Neural cell (in vitro differentiated cells): ENCODE measurements around the gene GFRA1. TPM values are rescaled to one million over a fixed set of nuclear protein-coding genes. Genes with fewer than 3 reads are reported as not detected.
"Not testable (repeated sequence)": the region's sequence is repeated elsewhere in the genome, so short reads cannot be mapped to it uniquely, and the experiment has no call there.

ENCODE experiments used
- H2AFZ ChIP-seq: fragments of 200-600, 300-800 bp; sonication (generic), shearing (Covaris generic); 2 replicates; pipeline ENCODE4 v1.6.0; 2014; ENCODE audit warnings: low read depth, mild to moderate bottlenecking, antibody characterized with exemption, low read length, moderate library complexity
- H3F3A ChIP-seq: fragments of 200-600 bp; shearing (Covaris generic); 2 replicates; pipeline ENCODE4 v1.6.1; 2016; ENCODE audit warnings: mild to moderate bottlenecking, moderate library complexity, mixed read lengths, antibody characterized with exemption, low read length; ENCODE audit not compliant: insufficient read depth, poor library complexity, severe bottlenecking
- H3K27ac ChIP-seq: fragments of 200-600, 300-800 bp; sonication (generic), shearing (Covaris generic); 2 replicates; pipeline ENCODE4 v1.5.1; 2014; ENCODE audit warnings: mild to moderate bottlenecking, low read length, moderate library complexity
- H3K27me3 ChIP-seq: fragments of 300-800, 200-600 bp; sonication (generic), shearing (Covaris generic); 2 replicates; pipeline ENCODE4 v1.6.0; 2014; ENCODE audit warnings: mild to moderate bottlenecking, low read depth, low read length, moderate library complexity; ENCODE audit not compliant: insufficient read depth
- H3K36me3 ChIP-seq: fragments of 300-800, 200-600 bp; sonication (generic), shearing (Covaris generic); 2 replicates; pipeline ENCODE4 v1.5.1; 2014; ENCODE audit warnings: mild to moderate bottlenecking, antibody characterized with exemption, low read length, moderate library complexity; ENCODE audit not compliant: insufficient read depth
- H3K4me2 ChIP-seq: fragments of 300-800, 200-600 bp; sonication (generic), shearing (Covaris generic); 2 replicates; pipeline ENCODE4 v1.6.0; 2014; ENCODE audit warnings: mild to moderate bottlenecking, low read length
- H3K4me3 ChIP-seq: fragments of 300-800, 200-600 bp; sonication (generic), shearing (Covaris generic); 2 replicates; pipeline ENCODE4 v1.5.1; 2014; ENCODE audit warnings: mild to moderate bottlenecking, low read length, moderate library complexity
- H3K79me2 ChIP-seq: fragments of 200-600 bp; shearing (Covaris generic); replicated peaks from 2 replicates; pipeline ENCODE4 v1.6.0; 2014; ENCODE audit warnings: mild to moderate bottlenecking, low read length, moderate library complexity; ENCODE audit not compliant: insufficient read depth
- H3K9ac ChIP-seq: fragments of 300-800, 200-600 bp; sonication (generic), shearing (Covaris generic); 2 replicates; pipeline ENCODE4 v1.6.1; 2016; ENCODE audit warnings: mild to moderate bottlenecking, low read length, mixed read lengths
- H3K9me2 ChIP-seq: fragments of 200-600 bp; shearing (Covaris generic); 2 replicates; pipeline ENCODE4 v1.6.1; 2016; ENCODE audit warnings: mild to moderate bottlenecking, low read length, mixed read lengths; ENCODE audit not compliant: insufficient read depth
- H3K9me3 ChIP-seq: fragments of 200-600, 300-800 bp; sonication (generic), shearing (Covaris generic); 2 replicates; pipeline ENCODE4 v1.6.1; 2016; ENCODE audit warnings: mild to moderate bottlenecking, mixed run types, low read length, moderate library complexity, mixed read lengths
- H4K20me1 ChIP-seq: fragments of 200-600 bp; shearing (Covaris generic); 2 replicates; pipeline ENCODE4 v1.6.1; 2016; ENCODE audit warnings: mild to moderate bottlenecking, mixed run types; ENCODE audit not compliant: insufficient read depth
- EP300 ChIP-seq: fragments of 450-650 bp; conservative IDR thresholded peaks from 2 replicates; pipeline ENCODE4 v1.6.1; 2014; ENCODE audit warnings: antibody characterized with exemption, mild to moderate bottlenecking, moderate library complexity; ENCODE audit not compliant: poor library complexity, severe bottlenecking
- EZH2 ChIP-seq: fragments of 200-600, 300-800 bp; shearing (Covaris generic), sonication (generic); IDR thresholded peaks from 2 replicates; pipeline ENCODE4 v1.6.1; 2014; ENCODE audit warnings: antibody characterized with exemption, low read length, borderline replicate concordance, mild to moderate bottlenecking; ENCODE audit not compliant: insufficient read depth, poor library complexity, severe bottlenecking
- MXI1 ChIP-seq: fragments of 450-650 bp; conservative IDR thresholded peaks from 2 replicates; pipeline ENCODE4 v1.6.1; 2014; ENCODE audit warnings: antibody characterized with exemption, mild to moderate bottlenecking; ENCODE audit not compliant: poor library complexity, severe bottlenecking
- POLR2AphosphoS5 ChIP-seq: IDR thresholded peaks from 2 replicates; pipeline ENCODE4 v1.6.1; 2012
- RAD21 ChIP-seq: fragments of 450-650 bp; conservative IDR thresholded peaks from 2 replicates; pipeline ENCODE4 v1.6.1; 2014; ENCODE audit warnings: antibody characterized with exemption, mild to moderate bottlenecking, moderate library complexity
- SMC3 ChIP-seq: fragments of 450-650 bp; conservative IDR thresholded peaks from 2 replicates; pipeline ENCODE4 v1.6.1; 2014; ENCODE audit warnings: antibody characterized with exemption, mild to moderate bottlenecking, moderate library complexity; ENCODE audit not compliant: poor library complexity
- TAF1 ChIP-seq: IDR thresholded peaks from 2 replicates; pipeline ENCODE4 v1.6.1; 2012; ENCODE audit warnings: low read depth
- polyA plus RNA-seq: library from polyadenylated mRNA; depleted of rRNA; stranded (reverse); fragments of >200 nt; gene quantifications from 2 replicates; pipeline ENCODE4 v1.2.3, GENCODE V29; 2014
- TF ChIP-seq, protein P1 (sequence below): IDR thresholded peaks from 2 replicates; pipeline ENCODE4 v1.6.1; 2012; ENCODE audit warnings: borderline replicate concordance
- TF ChIP-seq, protein P2 (sequence below): fragments of 450-650 bp; IDR thresholded peaks from 2 replicates; pipeline ENCODE4 v1.5.1; 2014; ENCODE audit warnings: antibody characterized with exemption, mild to moderate bottlenecking, moderate library complexity; ENCODE audit not compliant: poor library complexity, severe bottlenecking

Gene GFRA1
- polyA plus RNA-seq, 1 donor from 2014 or later = 2.3 TPM

DNA sequence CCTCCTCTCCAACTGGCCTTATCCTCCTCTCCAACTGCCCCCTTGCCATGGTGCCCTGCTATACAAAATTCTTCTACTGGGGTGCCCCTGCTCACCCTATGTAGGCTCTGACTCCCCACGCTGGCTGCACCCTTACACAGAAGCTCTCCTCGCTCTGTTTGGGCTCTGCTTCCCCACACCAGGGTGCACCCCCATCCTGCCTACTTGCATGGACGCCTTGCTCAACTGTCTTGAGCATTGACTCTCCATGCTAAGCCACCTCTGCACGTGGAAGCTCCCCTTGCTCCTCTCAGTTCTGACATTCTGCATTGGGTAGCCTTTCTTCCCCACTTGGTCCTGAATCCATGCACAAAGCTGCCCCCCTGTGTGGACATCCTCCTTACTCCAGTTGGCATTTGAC, 231.1 kb downstream of the GFRA1 start:
- no peaks in the 10 kb centered on the region for H3K9me2 ChIP-seq
- no peak overlapping the region for H3K9ac ChIP-seq
- no peak overlapping the region for H3K4me2 ChIP-seq
- no peaks in the 10 kb centered on the region for H3K79me2 ChIP-seq
- TF ChIP-seq EZH2 (no peak), SMC3 (no peak), RAD21 (no peak), TAF1 (no peak), EP300 (no peak), MXI1 (no peak), POLR2AphosphoS5 (no peak)
- TF ChIP-seq, protein P1, sequence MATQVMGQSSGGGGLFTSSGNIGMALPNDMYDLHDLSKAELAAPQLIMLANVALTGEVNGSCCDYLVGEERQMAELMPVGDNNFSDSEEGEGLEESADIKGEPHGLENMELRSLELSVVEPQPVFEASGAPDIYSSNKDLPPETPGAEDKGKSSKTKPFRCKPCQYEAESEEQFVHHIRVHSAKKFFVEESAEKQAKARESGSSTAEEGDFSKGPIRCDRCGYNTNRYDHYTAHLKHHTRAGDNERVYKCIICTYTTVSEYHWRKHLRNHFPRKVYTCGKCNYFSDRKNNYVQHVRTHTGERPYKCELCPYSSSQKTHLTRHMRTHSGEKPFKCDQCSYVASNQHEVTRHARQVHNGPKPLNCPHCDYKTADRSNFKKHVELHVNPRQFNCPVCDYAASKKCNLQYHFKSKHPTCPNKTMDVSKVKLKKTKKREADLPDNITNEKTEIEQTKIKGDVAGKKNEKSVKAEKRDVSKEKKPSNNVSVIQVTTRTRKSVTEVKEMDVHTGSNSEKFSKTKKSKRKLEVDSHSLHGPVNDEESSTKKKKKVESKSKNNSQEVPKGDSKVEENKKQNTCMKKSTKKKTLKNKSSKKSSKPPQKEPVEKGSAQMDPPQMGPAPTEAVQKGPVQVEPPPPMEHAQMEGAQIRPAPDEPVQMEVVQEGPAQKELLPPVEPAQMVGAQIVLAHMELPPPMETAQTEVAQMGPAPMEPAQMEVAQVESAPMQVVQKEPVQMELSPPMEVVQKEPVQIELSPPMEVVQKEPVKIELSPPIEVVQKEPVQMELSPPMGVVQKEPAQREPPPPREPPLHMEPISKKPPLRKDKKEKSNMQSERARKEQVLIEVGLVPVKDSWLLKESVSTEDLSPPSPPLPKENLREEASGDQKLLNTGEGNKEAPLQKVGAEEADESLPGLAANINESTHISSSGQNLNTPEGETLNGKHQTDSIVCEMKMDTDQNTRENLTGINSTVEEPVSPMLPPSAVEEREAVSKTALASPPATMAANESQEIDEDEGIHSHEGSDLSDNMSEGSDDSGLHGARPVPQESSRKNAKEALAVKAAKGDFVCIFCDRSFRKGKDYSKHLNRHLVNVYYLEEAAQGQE = no peak
- TF ChIP-seq, protein P2, sequence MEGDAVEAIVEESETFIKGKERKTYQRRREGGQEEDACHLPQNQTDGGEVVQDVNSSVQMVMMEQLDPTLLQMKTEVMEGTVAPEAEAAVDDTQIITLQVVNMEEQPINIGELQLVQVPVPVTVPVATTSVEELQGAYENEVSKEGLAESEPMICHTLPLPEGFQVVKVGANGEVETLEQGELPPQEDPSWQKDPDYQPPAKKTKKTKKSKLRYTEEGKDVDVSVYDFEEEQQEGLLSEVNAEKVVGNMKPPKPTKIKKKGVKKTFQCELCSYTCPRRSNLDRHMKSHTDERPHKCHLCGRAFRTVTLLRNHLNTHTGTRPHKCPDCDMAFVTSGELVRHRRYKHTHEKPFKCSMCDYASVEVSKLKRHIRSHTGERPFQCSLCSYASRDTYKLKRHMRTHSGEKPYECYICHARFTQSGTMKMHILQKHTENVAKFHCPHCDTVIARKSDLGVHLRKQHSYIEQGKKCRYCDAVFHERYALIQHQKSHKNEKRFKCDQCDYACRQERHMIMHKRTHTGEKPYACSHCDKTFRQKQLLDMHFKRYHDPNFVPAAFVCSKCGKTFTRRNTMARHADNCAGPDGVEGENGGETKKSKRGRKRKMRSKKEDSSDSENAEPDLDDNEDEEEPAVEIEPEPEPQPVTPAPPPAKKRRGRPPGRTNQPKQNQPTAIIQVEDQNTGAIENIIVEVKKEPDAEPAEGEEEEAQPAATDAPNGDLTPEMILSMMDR = no peak
- no peaks in the 10 kb centered on the region for H3K27me3 ChIP-seq
- no peaks in the 10 kb centered on the region for H3F3A ChIP-seq
- no peak overlapping the region for H2AFZ ChIP-seq
- H3K9me3 ChIP-seq = no peaks in the 10 kb centered on the region
- no peak overlapping the region for H3K27ac ChIP-seq
- no peaks in the 10 kb centered on the region for H4K20me1 ChIP-seq
- no peak overlapping the region for H3K4me3 ChIP-seq
- H3K36me3 ChIP-seq = no peaks in the 10 kb centered on the region

DNA sequence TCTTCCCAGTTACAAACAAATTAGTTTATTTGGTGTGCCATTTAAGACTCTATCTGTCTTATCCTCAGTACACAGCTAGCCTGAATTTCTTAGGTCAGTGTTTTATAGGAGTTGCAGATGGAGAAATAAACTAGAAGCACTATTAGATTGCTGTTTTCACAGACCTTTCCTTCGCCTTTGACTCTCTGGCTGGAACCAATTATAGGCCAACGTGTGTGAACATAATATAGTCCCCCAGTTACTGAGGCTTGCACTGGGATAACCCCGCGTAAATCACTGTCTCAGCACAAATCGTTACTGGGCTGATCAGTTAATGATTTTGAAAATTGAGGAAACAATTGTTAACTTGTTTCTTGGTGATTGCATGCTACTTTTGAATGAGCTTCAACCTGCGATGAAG, 233.4 kb downstream of the GFRA1 start:
- H2AFZ ChIP-seq = no peak overlapping the region
- no peaks in the 10 kb centered on the region for H3K9me2 ChIP-seq
- no peak for TF ChIP-seq MXI1
- no peak for TF ChIP-seq POLR2AphosphoS5
- TF ChIP-seq EZH2 = no peak
- no peak for TF ChIP-seq SMC3
- no peaks in the 10 kb centered on the region for H3K27me3 ChIP-seq
- no peaks in the 10 kb centered on the region for H3K36me3 ChIP-seq
- H3K4me2 ChIP-seq = no peak overlapping the region
- H3K79me2 ChIP-seq = no peaks in the 10 kb centered on the region
- no peak overlapping the region for H3K9ac ChIP-seq
- H3K9me3 ChIP-seq = no peaks in the 10 kb centered on the region
- H4K20me1 ChIP-seq = no peaks in the 10 kb centered on the region
- no peak overlapping the region for H3K4me3 ChIP-seq
- H3K27ac ChIP-seq = no peak overlapping the region
- no peaks in the 10 kb centered on the region for H3F3A ChIP-seq

DNA sequence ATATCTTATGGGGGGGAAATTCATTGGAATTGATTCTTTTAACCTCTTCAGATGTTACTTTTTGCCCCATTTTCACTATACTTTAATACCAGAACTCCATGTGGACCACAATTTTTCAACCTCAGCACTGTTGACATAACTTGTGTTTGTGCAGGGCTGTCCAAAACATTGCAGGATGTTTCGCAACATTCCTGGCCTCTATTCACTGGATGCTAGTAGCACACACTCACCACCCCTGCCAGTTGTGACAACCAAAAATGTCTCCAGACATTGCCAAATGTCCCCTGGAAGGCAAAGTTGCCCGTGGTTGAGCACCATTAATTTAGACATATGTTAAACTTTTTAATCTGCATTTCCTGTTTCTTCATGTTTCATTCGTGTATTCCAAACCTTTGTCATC, 234.7 kb downstream of the GFRA1 start:
- Histone ChIP-seq H3K79me2 (no peaks in the 10 kb centered on the region), H3K9ac (no peak overlapping the region), H3K27ac (no peak overlapping the region), H4K20me1 (no peaks in the 10 kb centered on the region), H3K4me2 (no peak overlapping the region), H3K27me3 (no peaks in the 10 kb centered on the region), H3K9me3 (no peaks in the 10 kb centered on the region), H2AFZ (no peak overlapping the region), H3F3A (no peaks in the 10 kb centered on the region), H3K4me3 (no peak overlapping the region), H3K36me3 (no peaks in the 10 kb centered on the region), H3K9me2 (no peaks in the 10 kb centered on the region)
- TF ChIP-seq RAD21 = no peak

DNA sequence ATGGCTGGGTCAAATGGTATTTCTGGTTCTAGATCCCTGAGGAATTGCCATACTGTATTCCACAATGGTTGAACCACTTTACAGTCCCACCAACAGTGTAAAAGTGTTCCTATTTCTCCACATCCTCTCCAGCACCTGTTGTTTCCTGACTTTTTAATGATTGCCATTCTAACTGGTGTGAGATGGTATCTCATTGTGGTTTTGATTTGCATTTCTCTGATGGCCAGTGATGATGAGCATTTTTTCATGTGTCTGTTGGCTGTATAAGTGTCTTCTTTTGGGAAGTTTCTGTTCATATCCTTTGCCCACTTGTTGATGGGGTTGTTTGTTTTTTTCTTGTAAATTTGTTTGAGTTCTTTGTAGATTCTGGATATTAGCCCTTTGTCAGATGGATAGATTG, 237.6 kb downstream of the GFRA1 start:
- not testable (repeated sequence) for H2AFZ ChIP-seq, H3K27ac ChIP-seq, H3F3A ChIP-seq, H3K4me2 ChIP-seq, H4K20me1 ChIP-seq, H3K27me3 ChIP-seq, H3K4me3 ChIP-seq, H3K9ac ChIP-seq, H3K36me3 ChIP-seq, H3K9me3 ChIP-seq, H3K79me2 ChIP-seq, H3K9me2 ChIP-seq
